ENCODE data around the gene UBE2F. TPM values are rescaled to one million over a fixed set of nuclear protein-coding genes. Genes with fewer than 3 reads are reported as not detected.

The UBE2F gene
- total RNA-seq, 1 donor, result 49.8 TPM

- TF ChIP-seq CTCF (IDR thresholded peaks at IDR 0.05; ENCODE audit: insufficient read depth, low read length), result no peak
- H3K4me3 ChIP-seq (ENCODE audit: low read depth, low read length), result no peak overlapping the region
- no peak for DNase-seq (ENCODE audit: low read depth)
Observed at GRCh38 chr2:237987268-237987667, 20.5 kb downstream of the UBE2F start.

GRCh38 chr2:237993701-237994100, 26.9 kb downstream of the UBE2F start:
- no peak overlapping the region for H3K4me3 ChIP-seq (ENCODE audit: low read depth, low read length)
- no peak for DNase-seq (ENCODE audit: low read depth)
- no peak for TF ChIP-seq CTCF (IDR thresholded peaks at IDR 0.05; ENCODE audit: insufficient read depth, low read length)

GRCh38 chr2:237995036-237995435, 28.2 kb downstream of the UBE2F start:
- TF ChIP-seq CTCF (IDR thresholded peaks at IDR 0.05; ENCODE audit: insufficient read depth, low read length), result no peak
- DNase-seq (ENCODE audit: low read depth), result no peak

GRCh38 chr2:237996021-237996593, 29.3 kb downstream of the UBE2F start:
- DNase-seq (ENCODE audit: low read depth), result peak; percentile 59
- H3K4me3 ChIP-seq (ENCODE audit: low read depth, low read length), result no peak overlapping the region
- no peak for TF ChIP-seq CTCF (IDR thresholded peaks at IDR 0.05; ENCODE audit: insufficient read depth, low read length)

More at GRCh38 chr2:237995036-237995435, 28.2 kb downstream of the UBE2F start:
- no peak overlapping the region for H3K4me3 ChIP-seq (ENCODE audit: low read depth, low read length)

- DNase-seq (ENCODE audit: low read depth), result no peak
- no peak for TF ChIP-seq CTCF (IDR thresholded peaks at IDR 0.05; ENCODE audit: insufficient read depth, low read length)
- no peak overlapping the region for H3K4me3 ChIP-seq (ENCODE audit: low read depth, low read length)
Observed at GRCh38 chr2:237997521-237997920, 30.7 kb downstream of the UBE2F start.

- peak; percentile 83 for DNase-seq (ENCODE audit: low read depth)
- no peak for TF ChIP-seq CTCF (IDR thresholded peaks at IDR 0.05; ENCODE audit: insufficient read depth, low read length)
- no peak overlapping the region for H3K4me3 ChIP-seq (ENCODE audit: low read depth, low read length)
Observed at GRCh38 chr2:237998530-237998929, 31.7 kb downstream of the UBE2F start.
